HG03159 (cell line): ENCODE measurements around the gene MYH9.

ENCODE experiments used
- ATAC-seq: cut with Tn5 transposase; IDR thresholded peaks from one replicate; pipeline ENCODE4 v1.9.1; 2021; ENCODE audit warnings: mild to moderate bottlenecking, moderate library complexity; ENCODE audit not compliant: unreplicated experiment

MYH9 gene

DNA sequence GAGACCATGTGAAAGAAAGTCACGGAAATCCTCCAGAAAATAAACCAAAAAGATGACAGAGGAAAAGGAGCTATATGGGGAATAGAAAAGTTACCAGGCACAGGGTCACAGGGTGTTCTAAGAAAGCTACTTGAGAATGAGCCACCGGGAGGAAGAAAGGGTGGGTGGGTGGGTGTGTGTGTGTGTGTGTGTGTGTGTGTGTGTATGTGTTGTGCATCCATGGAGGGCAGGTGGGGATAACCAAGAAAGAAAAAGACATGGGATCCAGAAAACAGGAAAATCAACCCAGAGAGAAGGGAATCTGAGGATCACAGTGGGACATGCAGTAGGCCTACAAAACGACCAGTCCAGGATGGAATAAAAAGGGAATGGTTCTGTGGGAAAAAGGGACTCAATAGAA lies 152.2 kb downstream of the MYH9 start:
- no peak for ATAC-seq

DNA sequence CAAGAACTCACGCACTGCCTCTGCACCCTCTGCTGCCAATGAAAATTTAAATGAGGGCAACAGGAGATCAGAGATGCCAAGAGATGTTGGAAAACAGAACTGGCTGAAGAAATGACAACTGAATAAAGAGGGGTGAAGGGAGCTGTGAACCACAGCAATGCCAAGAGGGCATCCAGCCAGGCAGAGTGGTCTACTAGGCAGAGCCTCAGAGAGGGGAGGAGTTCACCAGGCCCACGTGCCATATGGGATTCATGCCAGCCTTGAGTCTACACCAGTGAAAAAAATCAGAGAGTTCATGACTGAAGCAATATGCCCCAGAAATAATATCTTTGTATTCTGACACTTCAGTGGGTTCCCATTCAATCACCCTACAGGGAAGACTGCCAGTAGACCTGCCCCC lies 152.8 kb downstream of the MYH9 start:
- ATAC-seq: no peak

DNA sequence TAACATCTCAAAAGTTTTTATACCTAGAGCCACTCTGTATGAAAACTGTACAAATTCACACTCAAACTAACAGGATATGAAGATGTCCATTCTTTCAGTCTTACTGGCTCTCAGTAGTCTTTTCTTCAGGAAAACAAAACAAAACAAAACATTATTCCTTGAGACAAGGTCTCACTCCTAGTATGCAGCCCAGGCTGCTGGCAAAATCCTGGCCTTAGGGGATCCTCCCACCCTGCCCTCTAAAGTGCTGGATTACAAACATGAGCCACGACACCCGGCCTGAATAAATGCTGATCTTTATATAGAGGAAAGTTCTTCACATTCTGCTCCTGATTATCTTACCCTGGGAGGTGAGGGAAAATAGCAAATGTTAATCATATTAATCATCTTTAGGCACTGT lies 153.6 kb downstream of the MYH9 start:
- ATAC-seq: no peak

DNA sequence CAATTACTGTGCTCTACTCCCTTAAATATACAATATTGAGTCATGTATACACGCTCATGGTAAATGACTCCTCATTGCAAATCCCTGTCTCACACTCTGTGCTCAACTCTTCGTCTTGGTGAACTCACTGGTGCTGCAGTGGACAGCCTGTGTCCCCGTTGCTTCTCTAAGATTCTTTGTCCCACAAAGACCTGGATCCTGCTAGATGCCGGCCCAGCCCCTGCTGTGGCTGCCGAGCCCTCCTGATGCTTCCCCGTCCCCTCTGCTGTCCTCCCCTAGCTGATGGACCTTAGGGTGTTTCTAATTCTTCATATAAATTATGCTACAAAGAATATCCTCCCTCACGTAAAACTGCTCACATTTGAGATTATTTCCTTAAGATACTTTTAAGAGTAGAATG lies 154.0 kb downstream of the MYH9 start:
- ATAC-seq: no peak

DNA sequence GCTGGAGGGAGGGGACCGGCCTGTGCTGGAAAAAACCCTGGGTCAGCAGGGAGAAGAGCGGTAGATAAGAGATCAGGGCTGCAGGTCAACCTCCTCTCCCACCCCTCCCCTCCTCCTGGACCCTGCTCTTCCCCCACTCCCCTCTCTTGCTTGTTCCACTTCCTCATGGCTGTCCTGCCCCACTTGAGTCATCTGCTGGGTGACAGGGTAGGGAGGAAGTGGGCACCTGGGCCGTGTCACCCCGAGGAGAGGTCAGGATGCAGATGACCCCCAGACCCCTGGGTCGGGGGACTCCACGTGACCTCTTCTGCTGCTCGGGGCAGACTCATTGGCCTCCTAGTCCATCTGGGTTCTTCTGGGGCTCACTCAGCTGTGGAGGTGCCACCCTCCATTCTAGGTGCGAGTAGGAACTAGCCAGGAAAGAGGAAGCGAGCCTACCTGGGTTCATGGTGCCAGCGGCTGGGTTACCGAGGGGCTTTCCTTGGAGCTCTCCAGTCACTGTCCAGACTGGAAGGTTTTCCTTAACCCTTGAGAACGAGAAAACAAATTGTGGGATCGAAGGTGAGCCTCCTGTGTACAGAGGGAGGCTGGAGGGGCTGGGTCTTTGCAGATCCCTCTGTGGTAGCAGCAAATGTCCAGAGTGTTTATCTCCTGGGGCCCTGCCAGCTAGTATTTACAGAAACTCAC lies 154.9 kb downstream of the MYH9 start:
- no peak for ATAC-seq
